ENCODE measurements around the gene ATAT1. TPM values are rescaled to one million over a fixed set of nuclear protein-coding genes. Genes with fewer than 3 reads are reported as not detected.

The ATAT1 gene
- total and polyA plus RNA-seq, 2 experiments from 2014 or later, result 12.8 to 23.0 TPM

DNA sequence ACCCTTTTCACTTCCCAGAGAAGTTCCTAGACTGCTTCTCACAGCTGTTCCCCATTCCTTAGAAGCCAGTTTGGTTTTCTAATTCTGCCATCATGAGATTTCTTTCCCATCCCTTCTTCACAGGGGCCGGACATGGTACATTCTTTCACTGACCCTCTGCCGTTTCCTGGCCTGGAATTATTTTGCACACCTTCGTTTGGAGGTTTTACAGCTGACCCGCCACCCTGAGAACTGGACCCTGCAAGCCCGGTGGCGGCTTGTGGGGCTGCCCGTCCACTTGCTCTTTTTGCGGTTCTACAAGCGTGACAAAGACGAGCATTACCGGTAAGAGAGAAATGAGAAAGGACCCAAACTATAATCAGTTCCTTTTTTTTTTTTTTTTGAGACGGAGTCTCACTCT is 24.5 kb downstream of the ATAT1 start:
- Histone ChIP-seq H2AFZ (no peak overlapping the region), H3K4me2 (no peak overlapping the region), H3K27ac (ENCODE audit: low read depth) (no peak overlapping the region), H3K4me3 (no peak overlapping the region), H3K9me2 (ENCODE audit: insufficient read depth) (no peaks in the 10 kb centered on the region), H3F3A (replicated peaks; ENCODE audit: low read depth) (peaks cover 7% of the 10 kb centered on the region; the same call in 1 of the 2 replicates), H3K4me1 (ENCODE audit: insufficient read depth) (peaks cover 11% of the 10 kb centered on the region), H3K36me3 (ENCODE audit: insufficient read depth) (peaks cover 18% of the 10 kb centered on the region), H3K27me3 (ENCODE audit: insufficient read depth) (no peaks in the 10 kb centered on the region), H3K79me2 (replicated peaks; ENCODE audit: insufficient read depth) (peaks cover 17% of the 10 kb centered on the region), H4K20me1 (replicated peaks; ENCODE audit: insufficient read depth) (peaks cover 7% of the 10 kb centered on the region; the same call in 1 of the 2 replicates)
- H3K27ac Mint-ChIP-seq, result no peak overlapping the region
- no peak overlapping the region for H3K4me3 Mint-ChIP-seq
- no peak for TF ChIP-seq NANOG (IDR thresholded peaks at IDR 0.05; ENCODE audit: borderline replicate concordance)
- TF ChIP-seq, protein P1, sequence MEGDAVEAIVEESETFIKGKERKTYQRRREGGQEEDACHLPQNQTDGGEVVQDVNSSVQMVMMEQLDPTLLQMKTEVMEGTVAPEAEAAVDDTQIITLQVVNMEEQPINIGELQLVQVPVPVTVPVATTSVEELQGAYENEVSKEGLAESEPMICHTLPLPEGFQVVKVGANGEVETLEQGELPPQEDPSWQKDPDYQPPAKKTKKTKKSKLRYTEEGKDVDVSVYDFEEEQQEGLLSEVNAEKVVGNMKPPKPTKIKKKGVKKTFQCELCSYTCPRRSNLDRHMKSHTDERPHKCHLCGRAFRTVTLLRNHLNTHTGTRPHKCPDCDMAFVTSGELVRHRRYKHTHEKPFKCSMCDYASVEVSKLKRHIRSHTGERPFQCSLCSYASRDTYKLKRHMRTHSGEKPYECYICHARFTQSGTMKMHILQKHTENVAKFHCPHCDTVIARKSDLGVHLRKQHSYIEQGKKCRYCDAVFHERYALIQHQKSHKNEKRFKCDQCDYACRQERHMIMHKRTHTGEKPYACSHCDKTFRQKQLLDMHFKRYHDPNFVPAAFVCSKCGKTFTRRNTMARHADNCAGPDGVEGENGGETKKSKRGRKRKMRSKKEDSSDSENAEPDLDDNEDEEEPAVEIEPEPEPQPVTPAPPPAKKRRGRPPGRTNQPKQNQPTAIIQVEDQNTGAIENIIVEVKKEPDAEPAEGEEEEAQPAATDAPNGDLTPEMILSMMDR (conservative IDR thresholded peaks at IDR 0.05; ENCODE audit: low read depth in 2 of 2), result no peak
- no peak for TF ChIP-seq EZH2 (IDR thresholded peaks at IDR 0.05; ENCODE audit: low read depth, unreplicated experiment)
- no peak for TF ChIP-seq ZNF114 (CRISPR knock-in tag; IDR thresholded peaks at IDR 0.05)
- no peak for TF ChIP-seq EZH2phosphoT487 (IDR thresholded peaks at IDR 0.05; ENCODE audit: unreplicated experiment)
- TF ChIP-seq, protein P2, sequence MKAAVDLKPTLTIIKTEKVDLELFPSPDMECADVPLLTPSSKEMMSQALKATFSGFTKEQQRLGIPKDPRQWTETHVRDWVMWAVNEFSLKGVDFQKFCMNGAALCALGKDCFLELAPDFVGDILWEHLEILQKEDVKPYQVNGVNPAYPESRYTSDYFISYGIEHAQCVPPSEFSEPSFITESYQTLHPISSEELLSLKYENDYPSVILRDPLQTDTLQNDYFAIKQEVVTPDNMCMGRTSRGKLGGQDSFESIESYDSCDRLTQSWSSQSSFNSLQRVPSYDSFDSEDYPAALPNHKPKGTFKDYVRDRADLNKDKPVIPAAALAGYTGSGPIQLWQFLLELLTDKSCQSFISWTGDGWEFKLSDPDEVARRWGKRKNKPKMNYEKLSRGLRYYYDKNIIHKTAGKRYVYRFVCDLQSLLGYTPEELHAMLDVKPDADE (IDR thresholded peaks at IDR 0.05), result no peak
- no peak for TF ChIP-seq CREB1 (CRISPR knock-in tag; IDR thresholded peaks at IDR 0.05; ENCODE audit: low read depth)
- TF ChIP-seq, protein P3, sequence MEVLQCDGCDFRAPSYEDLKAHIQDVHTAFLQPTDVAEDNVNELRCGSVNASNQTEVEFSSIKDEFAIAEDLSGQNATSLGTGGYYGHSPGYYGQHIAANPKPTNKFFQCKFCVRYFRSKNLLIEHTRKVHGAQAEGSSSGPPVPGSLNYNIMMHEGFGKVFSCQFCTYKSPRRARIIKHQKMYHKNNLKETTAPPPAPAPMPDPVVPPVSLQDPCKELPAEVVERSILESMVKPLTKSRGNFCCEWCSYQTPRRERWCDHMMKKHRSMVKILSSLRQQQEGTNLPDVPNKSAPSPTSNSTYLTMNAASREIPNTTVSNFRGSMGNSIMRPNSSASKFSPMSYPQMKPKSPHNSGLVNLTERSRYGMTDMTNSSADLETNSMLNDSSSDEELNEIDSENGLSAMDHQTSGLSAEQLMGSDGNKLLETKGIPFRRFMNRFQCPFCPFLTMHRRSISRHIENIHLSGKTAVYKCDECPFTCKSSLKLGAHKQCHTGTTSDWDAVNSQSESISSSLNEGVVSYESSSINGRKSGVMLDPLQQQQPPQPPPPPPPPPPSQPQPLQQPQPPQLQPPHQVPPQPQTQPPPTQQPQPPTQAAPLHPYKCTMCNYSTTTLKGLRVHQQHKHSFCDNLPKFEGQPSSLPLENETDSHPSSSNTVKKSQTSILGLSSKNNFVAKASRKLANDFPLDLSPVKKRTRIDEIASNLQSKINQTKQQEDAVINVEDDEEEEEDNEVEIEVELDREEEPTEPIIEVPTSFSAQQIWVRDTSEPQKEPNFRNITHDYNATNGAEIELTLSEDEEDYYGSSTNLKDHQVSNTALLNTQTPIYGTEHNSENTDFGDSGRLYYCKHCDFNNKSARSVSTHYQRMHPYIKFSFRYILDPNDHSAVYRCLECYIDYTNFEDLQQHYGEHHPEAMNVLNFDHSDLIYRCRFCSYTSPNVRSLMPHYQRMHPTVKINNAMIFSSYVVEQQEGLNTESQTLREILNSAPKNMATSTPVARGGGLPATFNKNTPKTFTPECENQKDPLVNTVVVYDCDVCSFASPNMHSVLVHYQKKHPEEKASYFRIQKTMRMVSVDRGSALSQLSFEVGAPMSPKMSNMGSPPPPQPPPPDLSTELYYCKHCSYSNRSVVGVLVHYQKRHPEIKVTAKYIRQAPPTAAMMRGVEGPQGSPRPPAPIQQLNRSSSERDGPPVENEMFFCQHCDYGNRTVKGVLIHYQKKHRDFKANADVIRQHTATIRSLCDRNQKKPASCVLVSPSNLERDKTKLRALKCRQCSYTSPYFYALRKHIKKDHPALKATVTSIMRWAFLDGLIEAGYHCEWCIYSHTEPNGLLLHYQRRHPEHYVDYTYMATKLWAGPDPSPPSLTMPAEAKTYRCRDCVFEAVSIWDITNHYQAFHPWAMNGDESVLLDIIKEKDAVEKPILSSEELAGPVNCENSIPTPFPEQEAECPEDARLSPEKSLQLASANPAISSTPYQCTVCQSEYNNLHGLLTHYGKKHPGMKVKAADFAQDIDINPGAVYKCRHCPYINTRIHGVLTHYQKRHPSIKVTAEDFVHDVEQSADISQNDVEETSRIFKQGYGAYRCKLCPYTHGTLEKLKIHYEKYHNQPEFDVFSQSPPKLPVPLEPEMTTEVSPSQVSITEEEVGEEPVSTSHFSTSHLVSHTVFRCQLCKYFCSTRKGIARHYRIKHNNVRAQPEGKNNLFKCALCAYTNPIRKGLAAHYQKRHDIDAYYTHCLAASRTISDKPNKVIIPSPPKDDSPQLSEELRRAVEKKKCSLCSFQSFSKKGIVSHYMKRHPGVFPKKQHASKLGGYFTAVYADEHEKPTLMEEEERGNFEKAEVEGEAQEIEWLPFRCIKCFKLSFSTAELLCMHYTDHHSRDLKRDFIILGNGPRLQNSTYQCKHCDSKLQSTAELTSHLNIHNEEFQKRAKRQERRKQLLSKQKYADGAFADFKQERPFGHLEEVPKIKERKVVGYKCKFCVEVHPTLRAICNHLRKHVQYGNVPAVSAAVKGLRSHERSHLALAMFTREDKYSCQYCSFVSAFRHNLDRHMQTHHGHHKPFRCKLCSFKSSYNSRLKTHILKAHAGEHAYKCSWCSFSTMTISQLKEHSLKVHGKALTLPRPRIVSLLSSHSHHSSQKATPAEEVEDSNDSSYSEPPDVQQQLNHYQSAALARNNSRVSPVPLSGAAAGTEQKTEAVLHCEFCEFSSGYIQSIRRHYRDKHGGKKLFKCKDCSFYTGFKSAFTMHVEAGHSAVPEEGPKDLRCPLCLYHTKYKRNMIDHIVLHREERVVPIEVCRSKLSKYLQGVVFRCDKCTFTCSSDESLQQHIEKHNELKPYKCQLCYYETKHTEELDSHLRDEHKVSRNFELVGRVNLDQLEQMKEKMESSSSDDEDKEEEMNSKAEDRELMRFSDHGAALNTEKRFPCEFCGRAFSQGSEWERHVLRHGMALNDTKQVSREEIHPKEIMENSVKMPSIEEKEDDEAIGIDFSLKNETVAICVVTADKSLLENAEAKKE (CRISPR knock-in tag; IDR thresholded peaks at IDR 0.05), result no peak
- TF ChIP-seq STAT1 (IDR thresholded peaks at IDR 0.05; ENCODE audit: unreplicated experiment), result no peak
- no peak for TF ChIP-seq POLR2AphosphoS5 (IDR thresholded peaks at IDR 0.05; ENCODE audit: low read depth)
- TF ChIP-seq, protein P4, sequence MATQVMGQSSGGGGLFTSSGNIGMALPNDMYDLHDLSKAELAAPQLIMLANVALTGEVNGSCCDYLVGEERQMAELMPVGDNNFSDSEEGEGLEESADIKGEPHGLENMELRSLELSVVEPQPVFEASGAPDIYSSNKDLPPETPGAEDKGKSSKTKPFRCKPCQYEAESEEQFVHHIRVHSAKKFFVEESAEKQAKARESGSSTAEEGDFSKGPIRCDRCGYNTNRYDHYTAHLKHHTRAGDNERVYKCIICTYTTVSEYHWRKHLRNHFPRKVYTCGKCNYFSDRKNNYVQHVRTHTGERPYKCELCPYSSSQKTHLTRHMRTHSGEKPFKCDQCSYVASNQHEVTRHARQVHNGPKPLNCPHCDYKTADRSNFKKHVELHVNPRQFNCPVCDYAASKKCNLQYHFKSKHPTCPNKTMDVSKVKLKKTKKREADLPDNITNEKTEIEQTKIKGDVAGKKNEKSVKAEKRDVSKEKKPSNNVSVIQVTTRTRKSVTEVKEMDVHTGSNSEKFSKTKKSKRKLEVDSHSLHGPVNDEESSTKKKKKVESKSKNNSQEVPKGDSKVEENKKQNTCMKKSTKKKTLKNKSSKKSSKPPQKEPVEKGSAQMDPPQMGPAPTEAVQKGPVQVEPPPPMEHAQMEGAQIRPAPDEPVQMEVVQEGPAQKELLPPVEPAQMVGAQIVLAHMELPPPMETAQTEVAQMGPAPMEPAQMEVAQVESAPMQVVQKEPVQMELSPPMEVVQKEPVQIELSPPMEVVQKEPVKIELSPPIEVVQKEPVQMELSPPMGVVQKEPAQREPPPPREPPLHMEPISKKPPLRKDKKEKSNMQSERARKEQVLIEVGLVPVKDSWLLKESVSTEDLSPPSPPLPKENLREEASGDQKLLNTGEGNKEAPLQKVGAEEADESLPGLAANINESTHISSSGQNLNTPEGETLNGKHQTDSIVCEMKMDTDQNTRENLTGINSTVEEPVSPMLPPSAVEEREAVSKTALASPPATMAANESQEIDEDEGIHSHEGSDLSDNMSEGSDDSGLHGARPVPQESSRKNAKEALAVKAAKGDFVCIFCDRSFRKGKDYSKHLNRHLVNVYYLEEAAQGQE (IDR thresholded peaks at IDR 0.05; ENCODE audit: unreplicated experiment), result no peak
- H3K27me3 Mint-ChIP-seq (ENCODE audit: insufficient read depth, low read depth, poor library complexity), result peaks cover 13% of the 10 kb centered on the region
- no peaks in the 10 kb centered on the region for H3K9me3 Mint-ChIP-seq
- ATAC-seq (no peak), DNase-seq (ENCODE audit: low spot score) (no peak)
- H3K4me1 Mint-ChIP-seq, result peaks cover 11% of the 10 kb centered on the region
- H3K36me3 Mint-ChIP-seq (ENCODE audit: low read depth), result peaks cover 58% of the 10 kb centered on the region
